HG03575 (cell line): ENCODE results near the gene CLCF1.

ENCODE experiments used
- ATAC-seq: cut with Tn5 transposase; IDR thresholded peaks from one replicate; pipeline ENCODE4 v1.9.1; 2021; ENCODE audit not compliant: unreplicated experiment, insufficient number of reproducible peaks, low FRiP score; ENCODE audit errors: extremely low read depth

CLCF1 gene

GRCh38 chr11:67379061-67380058, 6.0 kb upstream of the CLCF1 start:
- ATAC-seq = no peak

- ATAC-seq = no peak
Measured at GRCh38 chr11:67378544-67378943, 5.1 kb upstream of the CLCF1 start.

GRCh38 chr11:67376873-67377808, 3.7 kb upstream of the CLCF1 start:
- no peak for ATAC-seq

GRCh38 chr11:67376063-67376820, 2.8 kb upstream of the CLCF1 start:
- ATAC-seq = no peak

- ATAC-seq = no peak
Measured at GRCh38 chr11:67375320-67376055, 2.1 kb upstream of the CLCF1 start.

GRCh38 chr11:67374571-67375281, 1.3 kb upstream of the CLCF1 start:
- no peak for ATAC-seq

GRCh38 chr11:67373648-67374570, 511 bp upstream of the CLCF1 start:
- no peak for ATAC-seq

- ATAC-seq = no peak
Measured at GRCh38 chr11:67372321-67372992, 941 bp downstream of the CLCF1 start.

GRCh38 chr11:67371911-67372320, 1.5 kb downstream of the CLCF1 start:
- ATAC-seq = no peak

GRCh38 chr11:67371189-67371910, 2.0 kb downstream of the CLCF1 start:
- no peak for ATAC-seq

- no peak for ATAC-seq
Measured at GRCh38 chr11:67370351-67371076, 2.9 kb downstream of the CLCF1 start.

- ATAC-seq = no peak
Measured at GRCh38 chr11:67369801-67370284, 3.6 kb downstream of the CLCF1 start.

- no peak for ATAC-seq
Measured at GRCh38 chr11:67369275-67369674, 4.1 kb downstream of the CLCF1 start.

- ATAC-seq = no peak
Measured at GRCh38 chr11:67368621-67369020, 4.8 kb downstream of the CLCF1 start.

- ATAC-seq = no peak
Measured at GRCh38 chr11:67367761-67368227, 5.6 kb downstream of the CLCF1 start.
